Globus pallidus (tissue), 1 donor: ENCODE data around the gene IL24.
"Not testable (repeated sequence)": the region's sequence is repeated elsewhere in the genome, so short reads cannot be mapped to it uniquely, and the experiment has no call there.

ENCODE experiments used
- DNase-seq: peaks from one replicate; pipeline ENCODE4 v3.0.0-alpha.2; 2015; ENCODE audit warnings: low spot score

The IL24 gene, protein sequence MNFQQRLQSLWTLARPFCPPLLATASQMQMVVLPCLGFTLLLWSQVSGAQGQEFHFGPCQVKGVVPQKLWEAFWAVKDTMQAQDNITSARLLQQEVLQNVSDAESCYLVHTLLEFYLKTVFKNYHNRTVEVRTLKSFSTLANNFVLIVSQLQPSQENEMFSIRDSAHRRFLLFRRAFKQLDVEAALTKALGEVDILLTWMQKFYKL

GRCh38 chr1:206897175-206897574, at the start of gene IL24:
Gene IL24 (plus strand): TSS chr1:206897443. CDS start chr1:206897833, 390 bp downstream.
- no peak for DNase-seq

DNA sequence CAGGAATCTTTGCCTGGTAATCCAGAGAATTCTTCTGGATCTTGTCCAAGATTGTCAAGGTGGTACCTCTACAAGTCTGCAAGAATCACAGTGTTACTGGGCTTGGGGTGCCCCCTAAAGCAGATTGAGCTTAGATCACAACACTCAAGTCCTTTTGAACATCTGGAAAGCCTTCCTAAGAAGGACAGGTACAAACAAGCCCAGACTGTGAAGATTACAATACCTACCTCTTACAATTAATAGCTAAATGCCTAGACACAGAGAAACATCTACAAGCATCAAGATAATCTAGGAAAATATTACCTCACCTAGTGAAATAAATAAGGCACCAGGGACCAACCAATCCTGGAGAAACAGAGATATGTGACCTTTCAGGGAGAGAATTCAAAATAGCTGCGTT, 49.3 kb upstream of the IL24 start:
- no peak for DNase-seq

GRCh38 chr1:206850401-206850800, 46.8 kb upstream of the IL24 start:
- no peak for DNase-seq

DNA sequence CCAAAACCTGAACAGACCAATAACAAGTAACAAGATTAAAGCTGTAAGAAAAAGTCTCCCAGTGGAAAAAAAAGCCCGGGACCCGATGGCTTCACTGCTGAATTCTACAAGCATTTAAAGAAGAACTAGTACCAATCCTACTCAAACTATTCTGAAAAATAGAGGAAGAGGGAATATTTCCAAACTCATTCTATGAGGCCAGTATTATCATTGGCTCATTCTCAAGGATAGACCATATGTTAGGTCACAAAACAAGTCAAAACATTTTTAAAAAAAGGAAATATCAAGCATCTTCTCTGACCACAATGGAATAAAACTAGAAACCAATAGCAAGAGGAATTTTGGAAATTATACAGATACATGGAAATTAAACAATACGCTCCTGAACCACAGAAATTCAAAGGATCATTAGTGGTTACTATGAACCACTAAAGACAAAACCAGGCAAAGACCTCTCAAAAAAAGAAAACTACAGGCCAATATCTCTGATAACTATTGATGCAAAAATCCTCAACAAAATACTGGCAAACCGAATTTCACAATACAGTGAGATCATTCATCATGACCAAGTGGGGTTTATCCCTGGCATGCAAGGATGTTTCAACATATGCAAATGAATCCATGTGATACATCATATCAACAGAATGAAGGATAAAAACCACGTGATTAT, 45.8 kb upstream of the IL24 start:
- no peak for DNase-seq

DNA sequence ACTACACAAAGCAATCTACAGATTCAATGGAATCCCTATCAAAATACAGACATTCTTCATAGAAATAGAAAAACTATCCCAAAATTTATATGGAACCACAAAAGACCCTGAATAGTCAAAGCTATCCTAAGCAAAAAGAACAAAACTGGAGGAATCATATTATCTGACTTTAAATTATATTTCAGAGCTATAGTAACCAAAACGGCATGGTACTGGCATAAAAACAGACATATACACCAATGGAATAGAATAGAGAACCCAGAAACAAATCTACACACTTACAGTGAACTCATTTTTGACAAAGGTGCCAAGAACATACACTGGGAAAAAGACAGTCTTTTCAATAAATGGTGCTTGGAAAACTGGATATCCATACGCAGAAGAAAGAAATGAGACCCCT, 44.6 kb upstream of the IL24 start:
- DNase-seq, result not testable (repeated sequence)

- not testable (repeated sequence) for DNase-seq
Measured at GRCh38 chr1:206853696-206854095, 43.5 kb upstream of the IL24 start.

GRCh38 chr1:206854401-206855129, 42.7 kb upstream of the IL24 start:
- no peak for DNase-seq

- no peak for DNase-seq
Measured at GRCh38 chr1:206855859-206856258, 41.4 kb upstream of the IL24 start.

GRCh38 chr1:206856674-206857464, 40.4 kb upstream of the IL24 start:
- no peak for DNase-seq

DNA sequence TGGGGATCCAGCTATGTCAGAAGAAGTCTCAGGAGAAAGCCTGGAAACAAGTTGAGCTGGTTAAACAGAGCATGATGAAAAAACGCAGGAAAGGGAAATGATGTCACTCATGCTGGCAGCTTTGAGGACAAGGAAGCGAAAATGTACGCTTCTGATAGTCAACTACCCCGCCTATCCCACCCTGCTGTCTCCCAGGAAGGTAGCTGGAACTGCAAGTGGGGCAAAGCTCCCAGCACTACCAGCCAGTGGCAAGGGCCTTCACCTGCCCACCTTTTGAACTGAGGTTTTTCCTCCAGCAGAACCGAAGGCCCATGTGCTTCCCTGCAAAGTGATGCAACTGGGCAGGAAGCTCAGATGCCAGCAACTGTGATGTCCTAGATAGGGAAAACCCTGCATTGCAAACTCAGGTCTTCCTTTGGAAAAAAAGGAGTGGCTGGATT, 38.1 kb upstream of the IL24 start:
- peak; percentile 24 for DNase-seq

- no peak for DNase-seq
Measured at GRCh38 chr1:206860165-206860564, 37.1 kb upstream of the IL24 start.

- DNase-seq, result no peak
Measured at GRCh38 chr1:206863266-206863665, 34.0 kb upstream of the IL24 start.

GRCh38 chr1:206864939-206865671, 32.1 kb upstream of the IL24 start, which contains the start of gene IL20:
Gene IL20 (plus strand): TSS chr1:206865623. CDS start chr1:206865853, 230 bp downstream.
- peak; percentile 29 for DNase-seq

GRCh38 chr1:206866062-206866461, 31.2 kb upstream of the IL24 start:
- no peak for DNase-seq

GRCh38 chr1:206867239-206867638, 30.0 kb upstream of the IL24 start:
- DNase-seq, result no peak

DNA sequence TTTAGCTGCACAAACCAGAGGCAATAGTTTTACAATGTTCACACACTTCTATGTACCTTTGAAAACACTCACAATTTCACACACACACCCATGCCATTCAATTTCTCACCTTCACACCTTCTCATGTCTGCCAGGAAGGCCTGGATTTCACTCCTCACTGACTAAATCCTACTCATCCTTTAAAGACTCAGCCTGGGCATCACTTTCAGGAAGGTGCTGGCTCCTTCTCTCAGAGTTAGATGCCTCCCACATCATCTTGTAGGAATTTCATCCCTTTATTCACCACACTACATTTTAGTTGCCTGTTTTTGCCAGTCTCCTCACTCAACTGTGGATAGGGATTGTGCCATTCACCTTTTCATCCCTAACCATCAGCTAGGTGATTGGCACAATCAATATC, 29.5 kb upstream of the IL24 start:
- DNase-seq, result no peak

GRCh38 chr1:206868264-206868663, 29.0 kb upstream of the IL24 start:
- DNase-seq, result no peak

GRCh38 chr1:206872139-206872538, 25.1 kb upstream of the IL24 start:
- no peak for DNase-seq

GRCh38 chr1:206873603-206874188, 23.5 kb upstream of the IL24 start:
- DNase-seq, result no peak

GRCh38 chr1:206875752-206876377, 21.4 kb upstream of the IL24 start:
- no peak for DNase-seq

- no peak for DNase-seq
Measured at GRCh38 chr1:206878456-206878855, 18.8 kb upstream of the IL24 start.
